ENCODE data around the gene SCYGR1.

DNA sequence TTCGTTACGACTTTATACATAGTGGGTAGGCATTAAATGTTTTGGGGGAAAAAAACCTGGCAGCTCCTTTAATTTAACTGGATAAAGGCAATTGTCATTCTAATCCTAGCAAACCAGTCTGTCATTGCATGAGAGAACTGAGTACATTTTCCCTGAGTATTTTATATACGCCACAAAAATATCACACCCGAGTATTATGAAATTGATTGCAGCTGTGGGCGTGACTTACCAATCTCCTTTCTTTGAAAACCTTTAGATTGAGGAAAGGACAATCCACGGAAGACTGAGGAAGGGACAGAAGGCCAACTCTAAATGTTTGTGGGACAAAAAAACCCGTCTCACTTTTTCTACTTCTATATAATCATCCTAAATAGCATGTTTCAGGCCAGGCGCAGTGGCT, 17.7 kb downstream of the SCYGR1 start:
- TF ChIP-seq EZH2 (IDR thresholded peaks at IDR 0.05; ENCODE audit: borderline replicate concordance, low read length) (no peak), CTCF (IDR thresholded peaks at IDR 0.05; ENCODE audit: low read length) (no peak)

Measured in OCI-LY1 (cell line).